UCSD-AML1 (cell line): ENCODE measurements around the gene EDNRB.
"Not testable (repeated sequence)": the region's sequence is repeated elsewhere in the genome, so short reads cannot be mapped to it uniquely, and the experiment has no call there.

Source experiments
- DNase-seq: peaks from one replicate; lab custom pipeline; 2025; ENCODE audit not compliant: unreplicated experiment; lab: John Stamatoyannopoulos, UW

Gene EDNRB

GRCh38 chr13:77896977-77897376, 21.7 kb downstream of the EDNRB start:
- DNase-seq, result no peak

DNA sequence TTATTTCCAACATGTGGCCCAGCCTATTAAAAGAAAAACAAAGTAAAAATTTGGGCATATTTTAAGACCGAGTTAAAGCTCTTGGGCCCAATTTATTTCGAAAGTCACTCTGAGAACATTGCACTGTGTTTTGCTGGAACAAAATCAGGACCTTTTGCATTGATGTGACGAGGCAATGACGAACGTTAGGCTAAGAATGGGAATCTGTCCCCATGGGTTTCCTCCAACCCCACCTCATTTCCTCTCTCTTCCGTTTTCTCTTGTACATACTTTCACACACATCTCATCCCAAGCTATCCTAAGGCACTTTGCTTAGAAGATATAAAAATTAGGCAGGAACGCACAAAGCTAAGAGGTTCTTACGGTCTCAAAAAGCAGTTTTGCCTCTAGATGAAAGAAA, 22.1 kb downstream of the EDNRB start:
- no peak for DNase-seq

DNA sequence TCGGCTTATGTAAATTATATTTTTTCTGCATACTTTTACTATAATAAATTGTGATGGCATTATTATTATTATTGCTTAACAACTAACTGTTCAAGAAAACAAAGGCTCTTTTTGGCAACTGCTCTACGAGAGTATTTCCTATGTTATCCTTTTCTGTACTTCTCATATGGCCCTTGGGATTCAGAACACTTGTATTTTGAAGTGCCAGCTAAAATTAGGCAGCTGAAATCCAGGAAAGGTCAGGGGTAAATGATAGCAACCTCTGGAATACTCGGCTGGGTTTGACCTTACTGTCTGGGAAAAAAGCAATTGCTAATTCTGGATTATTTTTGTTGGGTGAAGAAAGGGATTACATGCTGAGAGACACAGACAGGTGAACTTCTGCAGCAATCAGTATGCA, 23.9 kb downstream of the EDNRB start:
- no peak for DNase-seq

DNA sequence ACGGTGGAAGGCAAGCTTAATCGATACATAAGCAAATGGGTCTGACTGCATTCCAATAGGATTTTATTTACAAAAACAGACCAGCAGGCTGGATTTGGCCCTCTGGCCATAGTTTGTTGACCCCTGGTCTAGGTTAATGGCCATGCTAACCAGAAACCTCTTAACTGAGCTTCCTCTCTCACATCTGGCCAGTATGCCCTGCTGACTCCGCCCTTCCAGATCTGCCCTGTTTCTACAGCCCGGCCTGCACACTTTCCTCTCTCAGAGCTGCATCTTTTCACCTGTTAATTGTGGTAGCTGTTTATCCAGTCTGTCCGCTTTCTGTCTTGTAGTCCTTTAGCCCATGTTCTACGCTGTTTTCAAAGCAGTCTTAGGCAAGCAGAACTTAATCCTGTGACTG, 25.6 kb downstream of the EDNRB start:
- no peak for DNase-seq

- DNase-seq, result no peak
Observed at GRCh38 chr13:77892491-77892890, 26.1 kb downstream of the EDNRB start.

GRCh38 chr13:77891486-77891885, 27.1 kb downstream of the EDNRB start:
- DNase-seq, result no peak

DNA sequence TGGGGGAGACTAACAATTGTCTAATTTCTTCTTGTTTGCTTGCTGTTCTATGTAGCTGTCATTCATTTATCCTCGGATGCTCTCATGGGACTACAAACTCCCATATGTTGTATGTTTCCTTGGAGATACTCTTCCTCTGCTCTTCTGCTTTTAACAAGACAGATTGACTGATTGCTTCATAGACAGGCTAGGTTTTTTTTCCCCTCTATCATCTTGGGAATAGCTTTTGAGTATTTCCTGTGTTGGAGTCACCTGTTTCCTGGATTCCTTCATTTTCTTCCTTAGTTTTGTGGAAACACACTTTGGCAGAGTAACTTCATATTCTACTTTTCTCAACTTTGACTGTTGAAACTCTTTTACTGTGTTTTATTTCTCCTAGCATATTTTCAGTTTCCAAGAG, 27.6 kb downstream of the EDNRB start:
- no peak for DNase-seq

- DNase-seq, result no peak
Observed at GRCh38 chr13:77883328-77883727, 35.3 kb downstream of the EDNRB start.

DNA sequence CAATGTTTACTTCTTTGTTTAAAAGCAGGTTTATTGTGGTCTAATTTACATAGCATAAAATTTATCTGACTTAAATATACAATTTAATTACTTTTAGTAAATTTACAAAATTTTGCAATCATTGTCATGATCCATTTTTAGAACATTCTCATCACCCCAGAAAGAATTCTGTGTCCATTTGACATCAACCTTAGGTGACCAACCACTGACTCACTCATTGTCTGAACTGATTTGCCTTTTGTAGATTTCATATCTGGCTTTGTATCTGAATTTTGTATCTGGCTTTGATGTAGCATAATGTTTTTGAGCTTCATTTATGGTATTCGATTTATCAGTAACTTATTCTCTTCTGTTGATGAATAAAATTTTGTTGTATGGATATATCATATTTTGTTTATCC, 40.4 kb downstream of the EDNRB start:
- DNase-seq, result no peak

- no peak for DNase-seq
Observed at GRCh38 chr13:77876176-77876575, 42.5 kb downstream of the EDNRB start.

DNA sequence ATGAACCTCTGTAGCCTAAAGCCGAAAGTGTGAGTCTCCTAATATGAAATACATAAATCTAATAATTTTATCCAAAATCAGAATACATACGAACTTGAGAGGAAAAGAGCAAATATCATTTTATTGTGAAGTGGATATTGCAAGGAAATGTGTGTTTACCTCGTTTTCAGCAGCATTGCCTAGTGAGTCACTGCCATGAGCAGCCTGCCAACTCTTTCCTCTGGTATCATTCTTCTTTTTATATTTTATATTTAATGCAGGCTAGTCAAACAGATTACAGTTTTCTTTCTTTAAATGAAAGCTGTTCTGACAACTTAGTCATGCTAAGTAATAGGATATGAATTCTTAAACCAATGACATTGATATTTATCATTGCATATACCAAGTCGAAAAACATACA, 44.2 kb downstream of the EDNRB start:
- DNase-seq, result no peak

- DNase-seq, result no peak
Observed at GRCh38 chr13:77872995-77873394, 45.6 kb downstream of the EDNRB start.

DNA sequence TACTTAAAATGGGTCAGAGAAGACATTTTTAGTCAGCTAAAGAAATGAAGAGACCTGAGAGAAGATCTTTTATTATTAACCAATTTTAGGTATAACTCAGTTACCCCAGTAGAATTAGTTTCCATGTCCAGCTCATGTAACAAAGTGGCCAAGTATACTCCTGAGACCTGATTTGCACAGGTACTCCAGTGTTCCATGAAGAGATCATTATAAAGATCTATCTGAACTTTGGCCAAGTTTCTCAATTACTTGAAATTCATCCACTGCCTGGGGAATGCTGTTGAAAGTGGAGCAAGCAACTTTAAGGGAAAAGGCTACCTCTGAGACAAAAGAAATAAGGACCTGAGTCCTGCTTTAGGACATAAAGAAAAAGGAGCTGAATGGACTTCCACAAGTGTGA, 47.0 kb downstream of the EDNRB start:
- no peak for DNase-seq

DNA sequence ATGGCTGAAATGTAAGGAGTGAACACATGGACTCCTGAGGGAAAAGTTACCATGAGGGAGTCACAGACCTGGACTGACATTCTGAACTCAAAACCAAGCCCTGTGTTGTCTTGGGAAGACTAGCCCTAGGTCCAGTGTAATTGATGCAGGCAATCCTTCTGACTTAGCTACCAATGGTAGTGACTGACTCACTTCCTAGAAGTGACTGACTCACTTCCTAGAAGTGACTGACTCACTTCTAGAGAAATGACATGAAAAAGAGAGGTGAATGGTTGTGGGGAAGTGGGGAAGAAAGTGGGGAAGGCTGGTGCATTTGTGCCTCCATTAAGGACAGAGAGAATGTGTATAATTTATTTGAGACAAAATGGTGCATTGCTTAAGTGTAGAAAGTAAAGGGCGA, 49.9 kb downstream of the EDNRB start:
- no peak for DNase-seq

- no peak for DNase-seq
Observed at GRCh38 chr13:77866971-77867370, 51.7 kb downstream of the EDNRB start.

- DNase-seq, result no peak
Observed at GRCh38 chr13:77865622-77866021, 53.0 kb downstream of the EDNRB start.

- no peak for DNase-seq
Observed at GRCh38 chr13:77863144-77863543, 55.5 kb downstream of the EDNRB start.

GRCh38 chr13:77861741-77862140, 56.9 kb downstream of the EDNRB start:
- DNase-seq, result no peak

GRCh38 chr13:77860507-77860981, 58.1 kb downstream of the EDNRB start:
- DNase-seq, result no peak

DNA sequence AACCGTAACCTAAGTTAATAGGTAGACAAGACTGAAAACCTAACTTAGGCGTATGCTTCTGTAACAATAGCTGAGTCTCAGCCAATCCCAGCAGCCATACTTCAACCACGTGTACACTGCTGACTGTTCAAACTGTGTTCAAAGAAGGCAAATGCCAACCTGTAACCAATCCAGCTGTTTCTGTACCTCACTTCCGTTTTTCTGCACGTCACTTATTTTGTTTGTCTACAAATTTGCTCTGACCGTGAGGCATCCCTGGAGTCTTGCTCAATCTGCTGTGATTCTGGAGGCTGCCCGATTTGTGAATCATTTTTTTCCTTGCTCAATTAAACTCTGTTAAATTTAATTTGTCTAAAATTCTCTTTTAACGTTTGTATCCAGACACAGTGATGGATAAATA, 59.2 kb downstream of the EDNRB start:
- DNase-seq, result no peak

DNA sequence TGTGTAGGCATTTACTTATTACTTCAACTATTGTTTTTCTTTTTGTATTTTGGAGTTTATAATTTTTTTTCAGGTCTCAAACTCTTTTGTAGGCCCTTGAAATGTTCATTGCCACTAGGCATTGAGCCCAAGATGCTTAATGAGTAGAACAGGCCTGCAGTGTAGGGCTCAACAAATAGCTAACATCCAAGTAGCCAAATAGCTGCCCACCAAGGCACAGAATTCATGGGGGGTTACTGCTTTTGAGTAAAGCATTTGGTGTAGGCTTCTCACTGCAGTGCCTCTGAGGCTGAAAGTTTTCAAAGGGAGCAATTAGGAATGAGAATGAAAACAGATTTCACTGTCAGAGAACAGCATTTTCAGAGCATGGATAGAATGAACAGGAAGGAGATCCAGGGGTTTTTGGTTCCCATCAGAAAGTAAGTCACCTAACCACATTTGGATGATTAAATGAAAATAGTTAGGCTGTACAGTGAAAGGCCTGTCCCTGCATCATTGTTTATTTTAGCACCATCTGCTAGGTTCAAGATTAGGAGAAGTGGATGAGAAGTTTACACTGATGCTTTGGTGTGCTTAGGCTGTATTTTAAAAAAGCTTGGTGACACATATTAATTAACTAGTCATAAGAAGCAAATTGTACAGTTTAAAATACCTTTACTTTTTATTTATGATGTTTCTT, 61.0 kb downstream of the EDNRB start:
- DNase-seq, result no peak

GRCh38 chr13:77853703-77854102, 64.9 kb downstream of the EDNRB start:
- no peak for DNase-seq

DNA sequence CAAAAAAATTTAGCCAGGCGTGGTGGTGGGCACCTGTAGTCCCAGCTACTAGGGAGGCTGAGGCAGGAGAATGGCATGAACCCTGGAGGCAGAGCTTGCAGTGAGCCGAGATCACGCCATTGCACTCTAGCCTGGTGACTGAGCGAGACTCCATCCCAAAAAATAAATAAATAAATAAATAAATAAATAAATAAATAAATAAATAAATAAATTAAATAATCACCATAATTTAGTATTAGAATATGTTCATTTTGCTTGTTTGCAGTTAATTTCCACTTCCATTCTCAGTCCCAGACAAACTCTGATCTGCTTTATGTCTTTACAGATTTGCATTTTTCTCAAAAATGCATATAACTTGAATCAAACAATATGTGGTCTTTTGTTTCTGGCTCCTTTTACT, 70.6 kb downstream of the EDNRB start:
- DNase-seq, result not testable (repeated sequence)
